HG03378 (cell line): ENCODE measurements around the gene EDARADD.
A peak's percentile ranks its signal among the peaks of the same experiment; 100 is the strongest.
"Not testable (repeated sequence)": the region's sequence is repeated elsewhere in the genome, so short reads cannot be mapped to it uniquely, and the experiment has no call there.

ENCODE experiments used
- ATAC-seq: cut with Tn5 transposase; IDR thresholded peaks from one replicate; pipeline ENCODE4 v1.9.1; 2021; ENCODE audit warnings: mild to moderate bottlenecking, moderate library complexity; ENCODE audit not compliant: unreplicated experiment

EDARADD gene

GRCh38 chr1:236429715-236430274 lies 35.7 kb downstream of the EDARADD start:
- ATAC-seq = peak; percentile 60

GRCh38 chr1:236433819-236434315 lies 39.8 kb downstream of the EDARADD start:
- ATAC-seq = no peak

GRCh38 chr1:236438614-236439013 lies 44.5 kb downstream of the EDARADD start:
- no peak for ATAC-seq

GRCh38 chr1:236440373-236440772 lies 46.3 kb downstream of the EDARADD start:
- ATAC-seq = no peak

GRCh38 chr1:236450779-236451178 lies 56.7 kb downstream of the EDARADD start:
- no peak for ATAC-seq

GRCh38 chr1:236451796-236452373 lies 57.8 kb downstream of the EDARADD start:
- ATAC-seq = no peak

GRCh38 chr1:236455243-236455642 lies 61.2 kb downstream of the EDARADD start:
- no peak for ATAC-seq

GRCh38 chr1:236457775-236458174 lies 63.7 kb downstream of the EDARADD start:
- peak; percentile 86 for ATAC-seq

GRCh38 chr1:236458996-236459395 lies 64.9 kb downstream of the EDARADD start:
- ATAC-seq = no peak

GRCh38 chr1:236460103-236460502 lies 66.0 kb downstream of the EDARADD start:
- no peak for ATAC-seq

- ATAC-seq = not testable (repeated sequence)
These were observed 70.1 kb downstream of the EDARADD start for GRCh38 chr1:236464197-236464596.

GRCh38 chr1:236465231-236465958 lies 71.3 kb downstream of the EDARADD start:
- ATAC-seq = peak; percentile 33

GRCh38 chr1:236465959-236466303 lies 71.8 kb downstream of the EDARADD start:
- ATAC-seq = peak; percentile 91

GRCh38 chr1:236467327-236467641 lies 73.2 kb downstream of the EDARADD start:
- no peak for ATAC-seq

GRCh38 chr1:236468625-236469024 lies 74.5 kb downstream of the EDARADD start:
- ATAC-seq = no peak

GRCh38 chr1:236469466-236469865 lies 75.4 kb downstream of the EDARADD start:
- no peak for ATAC-seq

- no peak for ATAC-seq
These were observed 77.0 kb downstream of the EDARADD start for GRCh38 chr1:236471096-236471495.

- no peak for ATAC-seq
These were observed 77.6 kb downstream of the EDARADD start for GRCh38 chr1:236471653-236472052.

GRCh38 chr1:236472850-236473788 lies 79.0 kb downstream of the EDARADD start:
- no peak for ATAC-seq

- ATAC-seq = no peak
These were observed 81.9 kb downstream of the EDARADD start for GRCh38 chr1:236476019-236476418.

GRCh38 chr1:236480758-236481436 lies 86.8 kb downstream of the EDARADD start:
- ATAC-seq = no peak
